GM23338 (cell line): ENCODE data around the gene MSH2. TPM values are rescaled to one million over a fixed set of nuclear protein-coding genes. Genes with fewer than 3 reads are reported as not detected.

Source experiments
- ATAC-seq: fragments of 200-7000 bp; cut with Tn5 transposase; 3 replicates; pipeline ENCODE4 v1.9.1; 2020
- DNase-seq: peaks from one replicate; pipeline ENCODE4 v3.0.0-alpha.2; 2015; ENCODE audit warnings: low spot score
- H2AFZ ChIP-seq: fragments of 200-600 bp; sonication (generic); 2 replicates; pipeline ENCODE4 v1.8.0; 2016; ENCODE audit warnings: antibody characterized with exemption, mild to moderate bottlenecking, moderate library complexity
- H3F3A ChIP-seq: fragments of 200-600 bp; sonication (generic); replicated peaks from 2 replicates; pipeline ENCODE4 v1.8.0; 2017; ENCODE audit warnings: antibody characterized with exemption, mixed run types, low read depth
- H3K27ac ChIP-seq: fragments of 200-600 bp; sonication (generic); 2 replicates; pipeline ENCODE4 v1.6.1; 2016; ENCODE audit warnings: low read depth
- H3K27me3 ChIP-seq: fragments of 200-600 bp; sonication (generic); 2 replicates; pipeline ENCODE4 v1.8.0; 2016; ENCODE audit warnings: mild to moderate bottlenecking, mixed run types, moderate library complexity; ENCODE audit not compliant: insufficient read depth
- H3K36me3 ChIP-seq: fragments of 200-600 bp; sonication (generic); 2 replicates; pipeline ENCODE4 v1.8.0; 2016; ENCODE audit warnings: mild to moderate bottlenecking; ENCODE audit not compliant: insufficient read depth
- H3K4me1 ChIP-seq: fragments of 200-600 bp; sonication (generic); 2 replicates; pipeline ENCODE4 v1.8.0; 2016; ENCODE audit warnings: mild to moderate bottlenecking, moderate library complexity; ENCODE audit not compliant: insufficient read depth
- H3K4me2 ChIP-seq: fragments of 200-600 bp; sonication (generic); 2 replicates; pipeline ENCODE4 v1.7.1; 2017; ENCODE audit warnings: mixed run types
- H3K4me3 ChIP-seq: fragments of 200-600 bp; sonication (generic); 2 replicates; pipeline ENCODE4 v1.6.1; 2016; ENCODE audit warnings: mixed run types
- H3K79me2 ChIP-seq: fragments of 200-600 bp; sonication (generic); replicated peaks from 2 replicates; pipeline ENCODE4 v1.8.0; 2017; ENCODE audit warnings: mild to moderate bottlenecking; ENCODE audit not compliant: insufficient read depth
- H3K9me2 ChIP-seq: fragments of 200-600 bp; sonication (generic); 2 replicates; pipeline ENCODE4 v1.8.0; 2017; ENCODE audit not compliant: insufficient read depth
- H4K20me1 ChIP-seq: fragments of 200-600 bp; sonication (generic); replicated peaks from 2 replicates; pipeline ENCODE4 v1.8.0; 2017; ENCODE audit warnings: mild to moderate bottlenecking; ENCODE audit not compliant: insufficient read depth
- H3K27ac Mint-ChIP-seq: 2 replicates; pipeline ENCODE4 v1.8.0; 2020; ENCODE audit warnings: inconsistent platforms, mild to moderate bottlenecking, moderate library complexity, mixed read lengths
- H3K27me3 Mint-ChIP-seq: 3 replicates; pipeline ENCODE4 v1.8.0; 2022; ENCODE audit warnings: low read depth, mild to moderate bottlenecking, moderate library complexity, mixed read lengths, inconsistent platforms; ENCODE audit not compliant: insufficient read depth, poor library complexity
- H3K36me3 Mint-ChIP-seq: 3 replicates; pipeline ENCODE4 v1.8.0; 2021; ENCODE audit warnings: low read depth, mild to moderate bottlenecking, inconsistent platforms, moderate library complexity, mixed read lengths
- H3K4me1 Mint-ChIP-seq: 3 replicates; pipeline ENCODE4 v1.8.0; 2020; ENCODE audit warnings: mild to moderate bottlenecking, inconsistent platforms, mixed read lengths
- H3K4me3 Mint-ChIP-seq: 3 replicates; pipeline ENCODE4 v1.8.0; 2021; ENCODE audit warnings: moderate library complexity, mild to moderate bottlenecking, inconsistent platforms, mixed read lengths
- H3K9me3 Mint-ChIP-seq: 3 replicates; pipeline ENCODE4 v1.8.0; 2020; ENCODE audit warnings: moderate library complexity, mild to moderate bottlenecking, inconsistent platforms, mixed read lengths
- CREB1 ChIP-seq: fragments of 250-450 bp; sonication (Bioruptor Pico); IDR thresholded peaks from 2 replicates; pipeline ENCODE4 v1.5.0; 2020; ENCODE audit warnings: low read depth, mild to moderate bottlenecking, moderate library complexity
- EZH2 ChIP-seq: fragments of 200-600 bp; sonication (generic); IDR thresholded peaks from one replicate; pipeline ENCODE4 v1.8.0; 2017; ENCODE audit warnings: antibody characterized with exemption, mild to moderate bottlenecking, low read depth; ENCODE audit not compliant: unreplicated experiment
- EZH2phosphoT487 ChIP-seq: fragments of 200-600 bp; sonication (generic); IDR thresholded peaks from one replicate; pipeline ENCODE4 v1.8.1; 2018; ENCODE audit warnings: antibody characterized with exemption; ENCODE audit not compliant: unreplicated experiment
- JUNB ChIP-seq: IDR thresholded peaks from one replicate; pipeline ENCODE4 v1.6.1; 2016; ENCODE audit warnings: antibody characterized with exemption; ENCODE audit not compliant: unreplicated experiment
- NANOG ChIP-seq: IDR thresholded peaks from 2 replicates; pipeline ENCODE4 v1.6.1; 2016; ENCODE audit warnings: antibody characterized with exemption, borderline replicate concordance
- POLR2AphosphoS5 ChIP-seq: IDR thresholded peaks from 2 replicates; pipeline ENCODE4 v1.6.1; 2016; ENCODE audit warnings: antibody characterized with exemption, low read depth
- STAT1 ChIP-seq: IDR thresholded peaks from one replicate; pipeline ENCODE4 v1.6.1; 2016; ENCODE audit warnings: antibody characterized with exemption; ENCODE audit not compliant: unreplicated experiment
- ZNF114 ChIP-seq: fragments of 250-450 bp; sonication (Bioruptor Pico); IDR thresholded peaks from 2 replicates; pipeline ENCODE4 v1.5.0; 2020; ENCODE audit warnings: mild to moderate bottlenecking, moderate library complexity
- ZNF331 ChIP-seq: fragments of 250-450 bp; sonication (Bioruptor Pico); IDR thresholded peaks from 2 replicates; pipeline ENCODE4 v1.5.0; 2020; ENCODE audit warnings: low read depth, mild to moderate bottlenecking, moderate library complexity
- polyA plus RNA-seq: library from polyadenylated mRNA; unstranded; fragments of >200 nt; fragmentation: Nextera tagmentation; extraction: Ambion mirVana; gene quantifications from 2 replicates; pipeline ENCODE4 v1.2.1, GENCODE V29; 2016
- total RNA-seq: library from RNA; depleted of rRNA; stranded (reverse); fragments of >200 nt; shearing (Covaris generic); gene quantifications from 2 replicates; pipeline ENCODE4 v1.2.3, GENCODE V29; 2014
- TF ChIP-seq, protein P1 (sequence below), 2 experiments: fragments of 200-600 bp in 1 of 2; sonication (generic) in 1 of 2; conservative IDR thresholded peaks; 2 replicates each; pipeline versions ENCODE4 v1.5.1 to v1.6.1; 2016 to 2017; ENCODE audit warnings: antibody characterized with exemption in 2 of 2, low read depth in 2 of 2, mild to moderate bottlenecking in 2 of 2, moderate library complexity in 1 of 2
- TF ChIP-seq, protein P2 (sequence below): IDR thresholded peaks from 2 replicates; pipeline ENCODE4 v1.6.1; 2016; ENCODE audit warnings: antibody characterized with exemption
- TF ChIP-seq, protein P3 (sequence below): IDR thresholded peaks from one replicate; pipeline ENCODE4 v1.6.1; 2018; ENCODE audit warnings: antibody characterized with exemption; ENCODE audit not compliant: unreplicated experiment
- TF ChIP-seq, protein P4 (sequence below): fragments of 250-450 bp; sonication (Bioruptor Pico); IDR thresholded peaks from 2 replicates; pipeline ENCODE4 v1.5.0; 2020; ENCODE audit warnings: mild to moderate bottlenecking, moderate library complexity

MSH2 gene
- total and polyA plus RNA-seq, 2 experiments from 2014 or later, result 156 to 249 TPM

DNA sequence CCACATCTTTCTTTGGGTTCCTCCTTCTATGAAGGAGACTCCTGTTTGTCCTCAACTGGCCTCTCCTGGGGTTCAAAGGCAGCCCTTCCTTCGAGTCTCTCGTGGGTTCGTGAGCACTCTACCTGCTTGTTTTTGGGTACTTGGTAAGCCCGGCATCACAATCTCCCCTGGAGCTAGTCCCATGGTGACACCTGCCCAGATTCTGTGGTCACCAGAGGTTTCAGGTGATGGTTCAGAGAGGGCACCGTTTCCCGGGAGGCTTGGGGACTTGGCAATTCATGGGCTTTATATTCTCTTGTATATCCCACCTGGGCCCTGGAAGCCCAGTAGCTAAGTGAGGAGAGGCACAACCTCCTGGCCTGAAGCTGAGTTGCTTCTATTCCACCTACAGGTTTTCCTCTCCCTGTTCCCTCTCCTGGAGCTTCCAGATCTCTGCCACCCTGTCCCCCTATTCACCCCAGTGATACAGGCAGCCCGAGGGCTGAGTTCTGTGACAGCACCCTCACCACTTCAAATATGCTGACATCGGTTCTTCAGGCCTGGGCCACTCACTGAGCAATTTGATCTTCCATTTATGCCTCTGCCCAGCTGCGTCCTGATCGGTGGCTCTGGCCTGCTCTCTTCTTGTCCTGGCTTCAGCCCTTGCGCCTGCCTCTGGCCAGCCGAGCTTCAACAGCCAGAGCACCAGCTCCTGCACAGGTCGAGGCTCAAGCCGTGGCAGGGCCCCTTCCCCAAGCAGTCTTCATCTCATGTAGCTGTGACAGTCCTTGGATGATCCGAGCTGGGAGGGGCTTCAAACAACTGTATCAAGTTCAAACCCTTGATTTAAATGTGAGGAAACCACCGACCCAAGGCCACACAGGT lies 91.5 kb downstream of the MSH2 start:
- no peak overlapping the region; the same call in 1 of the 2 replicates for H3K27ac Mint-ChIP-seq
- TF ChIP-seq EZH2 (no peak), CREB1 (CRISPR knock-in tag) (no peak), POLR2AphosphoS5 (no peak), STAT1 (no peak), ZNF114 (CRISPR knock-in tag) (no peak), EZH2phosphoT487 (no peak), ZNF331 (no peak), NANOG (no peak), JUNB (no peak)
- TF ChIP-seq, protein P1, sequence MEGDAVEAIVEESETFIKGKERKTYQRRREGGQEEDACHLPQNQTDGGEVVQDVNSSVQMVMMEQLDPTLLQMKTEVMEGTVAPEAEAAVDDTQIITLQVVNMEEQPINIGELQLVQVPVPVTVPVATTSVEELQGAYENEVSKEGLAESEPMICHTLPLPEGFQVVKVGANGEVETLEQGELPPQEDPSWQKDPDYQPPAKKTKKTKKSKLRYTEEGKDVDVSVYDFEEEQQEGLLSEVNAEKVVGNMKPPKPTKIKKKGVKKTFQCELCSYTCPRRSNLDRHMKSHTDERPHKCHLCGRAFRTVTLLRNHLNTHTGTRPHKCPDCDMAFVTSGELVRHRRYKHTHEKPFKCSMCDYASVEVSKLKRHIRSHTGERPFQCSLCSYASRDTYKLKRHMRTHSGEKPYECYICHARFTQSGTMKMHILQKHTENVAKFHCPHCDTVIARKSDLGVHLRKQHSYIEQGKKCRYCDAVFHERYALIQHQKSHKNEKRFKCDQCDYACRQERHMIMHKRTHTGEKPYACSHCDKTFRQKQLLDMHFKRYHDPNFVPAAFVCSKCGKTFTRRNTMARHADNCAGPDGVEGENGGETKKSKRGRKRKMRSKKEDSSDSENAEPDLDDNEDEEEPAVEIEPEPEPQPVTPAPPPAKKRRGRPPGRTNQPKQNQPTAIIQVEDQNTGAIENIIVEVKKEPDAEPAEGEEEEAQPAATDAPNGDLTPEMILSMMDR (conservative IDR thresholded peaks at IDR 0.05; ENCODE audit: low read depth in 2 of 2), result no peak
- TF ChIP-seq, protein P2, sequence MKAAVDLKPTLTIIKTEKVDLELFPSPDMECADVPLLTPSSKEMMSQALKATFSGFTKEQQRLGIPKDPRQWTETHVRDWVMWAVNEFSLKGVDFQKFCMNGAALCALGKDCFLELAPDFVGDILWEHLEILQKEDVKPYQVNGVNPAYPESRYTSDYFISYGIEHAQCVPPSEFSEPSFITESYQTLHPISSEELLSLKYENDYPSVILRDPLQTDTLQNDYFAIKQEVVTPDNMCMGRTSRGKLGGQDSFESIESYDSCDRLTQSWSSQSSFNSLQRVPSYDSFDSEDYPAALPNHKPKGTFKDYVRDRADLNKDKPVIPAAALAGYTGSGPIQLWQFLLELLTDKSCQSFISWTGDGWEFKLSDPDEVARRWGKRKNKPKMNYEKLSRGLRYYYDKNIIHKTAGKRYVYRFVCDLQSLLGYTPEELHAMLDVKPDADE, result no peak
- TF ChIP-seq, protein P3, sequence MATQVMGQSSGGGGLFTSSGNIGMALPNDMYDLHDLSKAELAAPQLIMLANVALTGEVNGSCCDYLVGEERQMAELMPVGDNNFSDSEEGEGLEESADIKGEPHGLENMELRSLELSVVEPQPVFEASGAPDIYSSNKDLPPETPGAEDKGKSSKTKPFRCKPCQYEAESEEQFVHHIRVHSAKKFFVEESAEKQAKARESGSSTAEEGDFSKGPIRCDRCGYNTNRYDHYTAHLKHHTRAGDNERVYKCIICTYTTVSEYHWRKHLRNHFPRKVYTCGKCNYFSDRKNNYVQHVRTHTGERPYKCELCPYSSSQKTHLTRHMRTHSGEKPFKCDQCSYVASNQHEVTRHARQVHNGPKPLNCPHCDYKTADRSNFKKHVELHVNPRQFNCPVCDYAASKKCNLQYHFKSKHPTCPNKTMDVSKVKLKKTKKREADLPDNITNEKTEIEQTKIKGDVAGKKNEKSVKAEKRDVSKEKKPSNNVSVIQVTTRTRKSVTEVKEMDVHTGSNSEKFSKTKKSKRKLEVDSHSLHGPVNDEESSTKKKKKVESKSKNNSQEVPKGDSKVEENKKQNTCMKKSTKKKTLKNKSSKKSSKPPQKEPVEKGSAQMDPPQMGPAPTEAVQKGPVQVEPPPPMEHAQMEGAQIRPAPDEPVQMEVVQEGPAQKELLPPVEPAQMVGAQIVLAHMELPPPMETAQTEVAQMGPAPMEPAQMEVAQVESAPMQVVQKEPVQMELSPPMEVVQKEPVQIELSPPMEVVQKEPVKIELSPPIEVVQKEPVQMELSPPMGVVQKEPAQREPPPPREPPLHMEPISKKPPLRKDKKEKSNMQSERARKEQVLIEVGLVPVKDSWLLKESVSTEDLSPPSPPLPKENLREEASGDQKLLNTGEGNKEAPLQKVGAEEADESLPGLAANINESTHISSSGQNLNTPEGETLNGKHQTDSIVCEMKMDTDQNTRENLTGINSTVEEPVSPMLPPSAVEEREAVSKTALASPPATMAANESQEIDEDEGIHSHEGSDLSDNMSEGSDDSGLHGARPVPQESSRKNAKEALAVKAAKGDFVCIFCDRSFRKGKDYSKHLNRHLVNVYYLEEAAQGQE, result no peak
- TF ChIP-seq, protein P4, sequence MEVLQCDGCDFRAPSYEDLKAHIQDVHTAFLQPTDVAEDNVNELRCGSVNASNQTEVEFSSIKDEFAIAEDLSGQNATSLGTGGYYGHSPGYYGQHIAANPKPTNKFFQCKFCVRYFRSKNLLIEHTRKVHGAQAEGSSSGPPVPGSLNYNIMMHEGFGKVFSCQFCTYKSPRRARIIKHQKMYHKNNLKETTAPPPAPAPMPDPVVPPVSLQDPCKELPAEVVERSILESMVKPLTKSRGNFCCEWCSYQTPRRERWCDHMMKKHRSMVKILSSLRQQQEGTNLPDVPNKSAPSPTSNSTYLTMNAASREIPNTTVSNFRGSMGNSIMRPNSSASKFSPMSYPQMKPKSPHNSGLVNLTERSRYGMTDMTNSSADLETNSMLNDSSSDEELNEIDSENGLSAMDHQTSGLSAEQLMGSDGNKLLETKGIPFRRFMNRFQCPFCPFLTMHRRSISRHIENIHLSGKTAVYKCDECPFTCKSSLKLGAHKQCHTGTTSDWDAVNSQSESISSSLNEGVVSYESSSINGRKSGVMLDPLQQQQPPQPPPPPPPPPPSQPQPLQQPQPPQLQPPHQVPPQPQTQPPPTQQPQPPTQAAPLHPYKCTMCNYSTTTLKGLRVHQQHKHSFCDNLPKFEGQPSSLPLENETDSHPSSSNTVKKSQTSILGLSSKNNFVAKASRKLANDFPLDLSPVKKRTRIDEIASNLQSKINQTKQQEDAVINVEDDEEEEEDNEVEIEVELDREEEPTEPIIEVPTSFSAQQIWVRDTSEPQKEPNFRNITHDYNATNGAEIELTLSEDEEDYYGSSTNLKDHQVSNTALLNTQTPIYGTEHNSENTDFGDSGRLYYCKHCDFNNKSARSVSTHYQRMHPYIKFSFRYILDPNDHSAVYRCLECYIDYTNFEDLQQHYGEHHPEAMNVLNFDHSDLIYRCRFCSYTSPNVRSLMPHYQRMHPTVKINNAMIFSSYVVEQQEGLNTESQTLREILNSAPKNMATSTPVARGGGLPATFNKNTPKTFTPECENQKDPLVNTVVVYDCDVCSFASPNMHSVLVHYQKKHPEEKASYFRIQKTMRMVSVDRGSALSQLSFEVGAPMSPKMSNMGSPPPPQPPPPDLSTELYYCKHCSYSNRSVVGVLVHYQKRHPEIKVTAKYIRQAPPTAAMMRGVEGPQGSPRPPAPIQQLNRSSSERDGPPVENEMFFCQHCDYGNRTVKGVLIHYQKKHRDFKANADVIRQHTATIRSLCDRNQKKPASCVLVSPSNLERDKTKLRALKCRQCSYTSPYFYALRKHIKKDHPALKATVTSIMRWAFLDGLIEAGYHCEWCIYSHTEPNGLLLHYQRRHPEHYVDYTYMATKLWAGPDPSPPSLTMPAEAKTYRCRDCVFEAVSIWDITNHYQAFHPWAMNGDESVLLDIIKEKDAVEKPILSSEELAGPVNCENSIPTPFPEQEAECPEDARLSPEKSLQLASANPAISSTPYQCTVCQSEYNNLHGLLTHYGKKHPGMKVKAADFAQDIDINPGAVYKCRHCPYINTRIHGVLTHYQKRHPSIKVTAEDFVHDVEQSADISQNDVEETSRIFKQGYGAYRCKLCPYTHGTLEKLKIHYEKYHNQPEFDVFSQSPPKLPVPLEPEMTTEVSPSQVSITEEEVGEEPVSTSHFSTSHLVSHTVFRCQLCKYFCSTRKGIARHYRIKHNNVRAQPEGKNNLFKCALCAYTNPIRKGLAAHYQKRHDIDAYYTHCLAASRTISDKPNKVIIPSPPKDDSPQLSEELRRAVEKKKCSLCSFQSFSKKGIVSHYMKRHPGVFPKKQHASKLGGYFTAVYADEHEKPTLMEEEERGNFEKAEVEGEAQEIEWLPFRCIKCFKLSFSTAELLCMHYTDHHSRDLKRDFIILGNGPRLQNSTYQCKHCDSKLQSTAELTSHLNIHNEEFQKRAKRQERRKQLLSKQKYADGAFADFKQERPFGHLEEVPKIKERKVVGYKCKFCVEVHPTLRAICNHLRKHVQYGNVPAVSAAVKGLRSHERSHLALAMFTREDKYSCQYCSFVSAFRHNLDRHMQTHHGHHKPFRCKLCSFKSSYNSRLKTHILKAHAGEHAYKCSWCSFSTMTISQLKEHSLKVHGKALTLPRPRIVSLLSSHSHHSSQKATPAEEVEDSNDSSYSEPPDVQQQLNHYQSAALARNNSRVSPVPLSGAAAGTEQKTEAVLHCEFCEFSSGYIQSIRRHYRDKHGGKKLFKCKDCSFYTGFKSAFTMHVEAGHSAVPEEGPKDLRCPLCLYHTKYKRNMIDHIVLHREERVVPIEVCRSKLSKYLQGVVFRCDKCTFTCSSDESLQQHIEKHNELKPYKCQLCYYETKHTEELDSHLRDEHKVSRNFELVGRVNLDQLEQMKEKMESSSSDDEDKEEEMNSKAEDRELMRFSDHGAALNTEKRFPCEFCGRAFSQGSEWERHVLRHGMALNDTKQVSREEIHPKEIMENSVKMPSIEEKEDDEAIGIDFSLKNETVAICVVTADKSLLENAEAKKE (CRISPR knock-in tag), result no peak
- no peaks in the 10 kb centered on the region for H3K27me3 ChIP-seq

More for the DNA sequence above, 91.5 kb downstream of the MSH2 start:
- ATAC-seq, result no peak
- H3K4me3 ChIP-seq, result no peak overlapping the region
- H4K20me1 ChIP-seq, result no peaks in the 10 kb centered on the region
- H3K4me1 ChIP-seq, result 0 out of 2 replicates have a peak, but pooled peaks cover 4% of the 10 kb centered on the region
- peaks cover 11% of the 10 kb centered on the region; the same call in 2 of the 3 replicates for H3K4me1 Mint-ChIP-seq
- H3K36me3 ChIP-seq, result no peaks in the 10 kb centered on the region
- 0 out of 2 replicates have a peak, but pooled peaks cover 16% of the 10 kb centered on the region for H3K9me2 ChIP-seq
- peaks cover 28% of the 10 kb centered on the region for H3K36me3 Mint-ChIP-seq
- H3K27me3 Mint-ChIP-seq, result peaks cover 2% of the 10 kb centered on the region
- no peak overlapping the region for H3K4me3 Mint-ChIP-seq
- no peak for DNase-seq
- H2AFZ ChIP-seq, result no peak overlapping the region
- no peaks in the 10 kb centered on the region for H3K79me2 ChIP-seq
- no peak overlapping the region for H3K4me2 ChIP-seq
- no peak overlapping the region for H3K27ac ChIP-seq
- H3F3A ChIP-seq, result no peaks in the 10 kb centered on the region
- peaks cover 16% of the 10 kb centered on the region for H3K9me3 Mint-ChIP-seq
